Right lobe of liver (tissue), 6 donors: ENCODE data around the gene UQCC5. TPM values are rescaled to one million over a fixed set of nuclear protein-coding genes. Genes with fewer than 3 reads are reported as not detected.

Experiments
- ATAC-seq, 4 donors: fragments of 200-7000 bp; cut with Tn5 transposase; one replicate each; pipeline ENCODE4 v1.9.1; 2020; ENCODE audit warnings: mild to moderate bottlenecking in 4 of 4, moderate library complexity in 4 of 4
- DNase-seq, 3 donors: peaks; one replicate each; pipeline ENCODE4 v3.0.0-alpha.2; 2020
- H3K27ac ChIP-seq, 3 donors: fragments of 200-600 bp; one replicate each; pipeline ENCODE4 v1.8.0; 2022
- H3K27me3 ChIP-seq, 2 donors: fragments of 200-600 bp; one replicate each; pipeline ENCODE4 v1.8.0; 2022
- H3K36me3 ChIP-seq, 4 donors: fragments of 200-600 bp; sonication (generic) in 1 of 4; one replicate each; pipeline versions ENCODE4 v1.5.1 to v1.8.0; 2017 to 2022; ENCODE audit warnings: control low read depth in 1 of 4
- H3K4me1 ChIP-seq, 4 donors: fragments of 200-600 bp; sonication (generic) in 1 of 4; one replicate each; pipeline versions ENCODE4 v1.5.1 to v1.8.0; 2017 to 2022; ENCODE audit warnings: control low read depth in 1 of 4
- H3K4me3 ChIP-seq, 3 donors: fragments of 200-600 bp; one replicate each; pipeline ENCODE4 v1.8.0; 2022
- H3K9me3 ChIP-seq, 4 donors: fragments of 200-600 bp; sonication (generic) in 1 of 4; one replicate each; pipeline versions ENCODE4 v1.5.1 to v1.8.0; 2017 to 2022; ENCODE audit warnings: control low read depth in 1 of 4
- CTCF ChIP-seq, 4 donors: fragments of 200-600 bp in 3 of 4; fragments of 450-650 bp in 1 of 4; IDR thresholded peaks; one replicate each; pipeline versions ENCODE4 v1.5.1 to v1.8.0; 2016 to 2022; ENCODE audit warnings: antibody characterized with exemption in 4 of 4, mild to moderate bottlenecking in 2 of 4
- POLR2A ChIP-seq: fragments of 450-650 bp; IDR thresholded peaks from one replicate; pipeline ENCODE4 v1.6.1; 2017; ENCODE audit warnings: antibody characterized with exemption, mild to moderate bottlenecking
- WGBS: methylation state at CpG from one replicate; pipeline ENCODE4 v1.1.6; 2018; ENCODE audit warnings: low coverage, low lambda C conversion rate; ENCODE audit not compliant: insufficient coverage; ENCODE audit errors: missing lambda C conversion rate; 5-methylcytosine and 5-hydroxymethylcytosine counted together
- intact Hi-C, 2 donors: fragments of 100-400 bp; cut with DNase I; formaldehyde crosslinking; loops; one replicate each; pipeline versions ENCODE4 v1.11.2 to v1.14.1; 2022
- total RNA-seq, 6 experiments: library from RNA; depleted of rRNA in 2 of 6; stranded (reverse); fragments of >200 nt in 2 of 6; fragmentation: NEBNext Ultra II Directional in 3 of 6; extraction: Animal tissue kit (Norgen Biotek cat#: 25700) in 3 of 6; gene quantifications; one replicate each; pipeline versions ENCODE4 v1.1.0 to v1.2.4, GENCODE V29; 2016 to 2023
- donor health status: DM: no; HTN: yes; CAD: no.
- donor health status: DM: no; HTN: no; CAD: no.
- donor health status: DM: no; HTN: no; CAD: no.
- donor health status: DM: no; HTN: yes; CAD: no.
- donor health status: DM: no; HTN: yes; CAD: no.

Gene UQCC5
- total RNA-seq, 6 experiments from 2014 or later = 0.81 to 8.3 (median 4.3) TPM

GRCh38 chr3:52527039-52527731 is 9.2 kb upstream of the UQCC5 start:
- no peaks in the 10 kb centered on the region for H3K36me3 ChIP-seq
- no peak overlapping the region for H3K27ac ChIP-seq

DNA sequence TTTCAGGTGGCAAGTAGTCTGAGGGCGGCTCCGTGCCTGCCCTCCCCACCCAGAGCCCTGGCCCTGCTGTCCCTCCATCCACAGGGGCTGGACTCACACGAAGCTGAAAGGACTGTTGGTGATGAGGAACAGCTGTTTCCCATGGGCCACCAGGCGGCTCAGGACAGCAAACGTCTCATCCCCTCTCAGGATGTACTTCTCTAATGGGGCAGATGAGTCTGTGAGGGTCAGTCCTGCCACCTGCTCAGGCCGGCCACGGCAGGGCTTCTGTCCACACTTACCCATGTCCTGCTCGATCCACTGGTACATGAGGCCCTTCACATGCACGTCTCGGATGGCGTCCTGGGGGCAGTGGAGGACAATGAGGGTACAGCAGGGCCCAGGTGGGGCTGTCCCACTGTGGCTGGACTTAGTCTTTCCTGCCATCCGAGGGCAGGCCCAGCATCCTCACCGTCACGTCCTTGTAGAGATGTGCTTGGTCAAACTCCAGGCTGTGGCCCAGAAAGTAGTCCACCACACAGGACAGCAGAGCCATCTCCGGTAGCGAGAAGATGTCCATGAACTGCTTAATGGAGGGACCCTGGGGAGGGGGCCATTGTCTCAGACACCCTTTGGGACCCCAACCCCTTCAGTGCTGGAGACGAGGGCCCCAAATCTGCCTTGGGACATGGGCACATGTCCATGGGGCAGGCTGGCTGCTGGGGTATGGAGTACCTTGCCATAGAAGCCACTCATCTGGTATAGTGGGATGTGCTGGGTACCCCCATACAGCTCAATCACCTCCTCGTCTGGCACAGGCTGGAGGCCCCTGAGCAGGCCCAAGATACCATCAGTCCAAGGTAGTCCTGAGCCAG is 8.4 kb upstream of the UQCC5 start:
- Histone ChIP-seq H3K9me3 (no peaks in the 10 kb centered on the region), H3K36me3 (no peaks in the 10 kb centered on the region), H3K27me3 (no peaks in the 10 kb centered on the region), H3K4me3 (no peak overlapping the region), H3K4me1 (no peaks in the 10 kb centered on the region), H3K27ac (no peak overlapping the region)
- ATAC-seq (no peak), DNase-seq (peak in 1 of 3 donors; percentile 16)
- WGBS = 93% methylated on average over 3 of the region's 18 CpGs
- TF ChIP-seq POLR2A = no peak
- intact Hi-C loops = no loop called here

More at GRCh38 chr3:52527039-52527731, 9.2 kb upstream of the UQCC5 start:
- Histone ChIP-seq H3K4me3 (no peak overlapping the region), H3K27me3 (no peaks in the 10 kb centered on the region), H3K4me1 (no peaks in the 10 kb centered on the region), H3K9me3 (no peaks in the 10 kb centered on the region)
- WGBS = 87% methylated on average over 3 of the region's 14 CpGs
- intact Hi-C loops = no loop called here
- DNase-seq = peak; percentile 21 to 55 (median 44)
- TF ChIP-seq POLR2A (no peak), CTCF (IDR thresholded peaks at IDR 0.05) (no peak)
- ATAC-seq = peak in 3 of 4 donors; percentile 1 to 32 (median 22)

GRCh38 chr3:52528586-52529375 is 7.6 kb upstream of the UQCC5 start:
- Histone ChIP-seq H3K27me3 (no peaks in the 10 kb centered on the region), H3K36me3 (no peaks in the 10 kb centered on the region), H3K9me3 (no peaks in the 10 kb centered on the region), H3K4me3 (no peak overlapping the region), H3K4me1 (no peaks in the 10 kb centered on the region), H3K27ac (no peak overlapping the region)
- no peak for TF ChIP-seq POLR2A
- no peak for TF ChIP-seq CTCF (IDR thresholded peaks at IDR 0.05)
- WGBS = 94% methylated on average over 7 of the region's 25 CpGs
- ATAC-seq (no peak), DNase-seq (peak in 2 of 3 donors; percentile 16 to 47)
- intact Hi-C loops = no loop called here

- intact Hi-C loops = no loop called here
- Histone ChIP-seq H3K27me3 (no peaks in the 10 kb centered on the region), H3K36me3 (no peaks in the 10 kb centered on the region), H3K4me1 (no peaks in the 10 kb centered on the region), H3K4me3 (no peak overlapping the region), H3K9me3 (no peaks in the 10 kb centered on the region), H3K27ac (no peak overlapping the region)
- peak in 1 of 4 donors; percentile 4 for ATAC-seq
- DNase-seq = peak in 2 of 3 donors; percentile 23 to 49
- TF ChIP-seq CTCF (IDR thresholded peaks at IDR 0.05) = no peak
- no peak for TF ChIP-seq POLR2A
- 95% methylated on average over 3 of the region's 12 CpGs for WGBS
Observed at GRCh38 chr3:52529376-52530333, 6.8 kb upstream of the UQCC5 start.
